ENCODE measurements around the gene OR2L5.

GRCh38 chr1:248065071-248065470 lies 51.6 kb downstream of the OR2L5 start:
- no peak for TF ChIP-seq POLR2A (IDR thresholded peaks at IDR 0.05; ENCODE audit: low read depth, low read length)
- no peak for TF ChIP-seq POLR2AphosphoS5 (IDR thresholded peaks at IDR 0.05; ENCODE audit: low read depth, low read length)
- no peak for TF ChIP-seq POU2F2 (IDR thresholded peaks at IDR 0.05; ENCODE audit: low read depth, low read length)
- no peak for TF ChIP-seq TAF1 (IDR thresholded peaks at IDR 0.05; ENCODE audit: low read depth, low read length)
